H1 (cell line): Measurements from ENCODE around the gene TWIST2. TPM values are rescaled to one million over a fixed set of nuclear protein-coding genes. Genes with fewer than 3 reads are reported as not detected.

Experiments used
- BRCA1 ChIP-seq: IDR thresholded peaks from 2 replicates; pipeline ENCODE4 v1.6.1; 2012; ENCODE audit warnings: low read depth, low read length, improper control_type of control experiment
- NANOG ChIP-seq: IDR thresholded peaks from 2 replicates; pipeline ENCODE4 v1.6.1; 2011; ENCODE audit warnings: low read length, low read depth, mild to moderate bottlenecking, inconsistent platforms; ENCODE audit not compliant: insufficient read depth, poor library complexity, severe bottlenecking
- RBBP5 ChIP-seq: IDR thresholded peaks from 2 replicates; pipeline ENCODE4 v1.7.1; 2012; ENCODE audit warnings: low read depth, mild to moderate bottlenecking, inconsistent platforms, low read length, moderate library complexity, borderline replicate concordance
- RFX5 ChIP-seq: IDR thresholded peaks from 2 replicates; pipeline ENCODE4 v1.6.1; 2011; ENCODE audit warnings: low read depth, low read length, improper control_type of control experiment, borderline replicate concordance
- polyA plus RNA-seq, 7 experiments: library from polyadenylated mRNA; depleted of rRNA in 3 of 7; stranded (reverse) in 5 of 7; unstranded in 2 of 7; fragments of >200 nt in 5 of 7; fragments of 200-250 nt in 2 of 7; gene quantifications; 1 replicate in 5 of 7; 2 replicates in 1 of 7; 4 replicates in 1 of 7; pipeline versions ENCODE4 v1.2.1 to v1.2.3, GENCODE V29; 2011 to 2013; ENCODE audit warnings: missing spikeins in 2 of 7, mixed read lengths in 2 of 7
- total RNA-seq: library from RNA; stranded (reverse); fragmentation: NEBNext Ultra II Directional; extraction: Animal tissue kit (Norgen Biotek cat#: 25700); gene quantifications from 2 replicates; pipeline ENCODE4 v1.2.1, GENCODE V29; 2021

TWIST2 gene
- total and polyA plus RNA-seq, 2 of the 8 experiments (the other 6 are each of a cell fraction or from before 2014, with no cell fraction given): 2.6 to 4.3 TPM

DNA sequence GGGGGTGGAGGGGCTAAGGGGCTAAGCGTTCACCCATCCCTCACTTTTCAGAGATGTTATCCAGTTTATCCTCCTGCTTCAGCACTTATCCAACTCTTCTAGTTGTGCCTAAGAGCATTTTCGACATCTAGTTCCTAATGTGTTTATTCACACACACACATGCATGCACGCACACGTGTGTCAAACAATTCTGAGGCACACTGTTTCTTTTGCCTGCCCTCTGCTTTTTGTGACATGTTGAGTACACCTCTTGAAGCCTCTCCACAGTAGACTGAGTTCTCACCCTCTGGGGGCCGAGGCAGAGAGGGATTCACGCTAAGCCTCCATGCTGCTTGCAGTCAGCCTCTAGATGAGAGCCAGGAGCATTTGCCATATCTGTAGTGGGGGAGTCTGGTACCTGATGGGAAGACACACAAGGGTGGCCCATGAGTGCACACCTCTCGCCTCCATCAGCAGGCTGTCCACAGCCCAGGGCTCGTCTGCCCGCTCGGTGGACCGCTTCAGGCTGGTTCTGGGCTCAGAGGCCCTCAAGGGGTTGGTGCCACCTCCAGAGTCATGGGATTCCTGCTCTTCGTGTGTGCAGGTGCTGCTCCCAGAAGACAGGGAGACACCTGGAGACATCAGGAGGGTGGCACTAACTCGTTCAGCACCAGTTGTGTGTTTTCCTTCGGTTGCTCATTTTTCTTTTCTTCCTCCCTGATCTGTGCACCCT is 11.9 kb downstream of the TWIST2 start (continued):
- TF ChIP-seq RBBP5: no peak
- no peak for TF ChIP-seq NANOG
- TF ChIP-seq RFX5: no peak
- no peak for TF ChIP-seq BRCA1
